ENCODE measurements around the gene CEACAM3. TPM values are rescaled to one million over a fixed set of nuclear protein-coding genes. Genes with fewer than 3 reads are reported as not detected.

Gene CEACAM3
- total and polyA plus RNA-seq, 2 of the 8 experiments (the other 6 are each of a cell fraction or from before 2014, with no cell fraction given), result not detected

- H3K4me3 ChIP-seq (ENCODE audit: extremely low read depth in 1 of 4, insufficient read depth in 2 of 4, low read depth in 3 of 4, low read length in 4 of 4), result no peak overlapping the region
- no peaks in the 10 kb centered on the region for H3K79me1 ChIP-seq (ENCODE audit: low read depth, low read length)
- H3K23ac ChIP-seq (ENCODE audit: insufficient read length), result no peak overlapping the region
- no peak overlapping the region for H3K27ac ChIP-seq (ENCODE audit: low read depth, low read length)
- H2BK12ac ChIP-seq (ENCODE audit: low read depth, low read length), result no peak overlapping the region
- no peaks in the 10 kb centered on the region; a peak in 1 of 7 replicates for H3K27me3 ChIP-seq (replicated peaks in 1 of 4; ENCODE audit: control insufficient read depth in 3 of 4, extremely low read depth in 1 of 4, insufficient read depth in 3 of 4, low read length in 3 of 4)
- ChIA-PET CTCF (ENCODE audit: partially characterized antibody) (interaction anchor here (1.2 to 2.1 kb wide), 2 partner anchors 54 to 56 kb away, joined by 3 to 6 read pairs; no protein-coding TSS in a partner anchor), POLR2A (ENCODE audit: partially characterized antibody) (interaction anchor here (1.5 to 4.1 kb wide), 3 partner anchors 11 to 409 kb away, joined by 3 to 31 read pairs (median 6); partner anchors contain the start of genes DMAC2 and RPS19)
- no peak overlapping the region for H4K91ac ChIP-seq (replicated peaks; ENCODE audit: insufficient read length, low read length)
- no peak overlapping the region for H4K8ac ChIP-seq (ENCODE audit: extremely low read depth, insufficient read depth, low read length)
- H3K9me3 ChIP-seq (ENCODE audit: insufficient read depth in 2 of 2, low read depth in 1 of 2, low read length in 1 of 2), result peaks cover 0 to 19% of the 10 kb centered on the region in 2 experiments; a peak in 3 of 4 replicates
- H3K4me1 ChIP-seq (replicated peaks in 1 of 4; ENCODE audit: control insufficient read depth in 3 of 4, insufficient read depth in 4 of 4, low read length in 3 of 4), result no peaks in the 10 kb centered on the region; a peak in 1 of 7 replicates
- H3K9ac ChIP-seq (replicated peaks in 1 of 4; ENCODE audit: extremely low read depth in 1 of 4, low read depth in 3 of 4, low read length in 3 of 4), result no peak overlapping the region
- H2BK20ac ChIP-seq (ENCODE audit: low read length), result no peak overlapping the region
- H2BK120ac ChIP-seq (replicated peaks; ENCODE audit: low read depth, low read length), result no peak overlapping the region
- H3K4me2 ChIP-seq (ENCODE audit: insufficient read depth in 1 of 2, low read depth in 2 of 2, low read length in 2 of 2), result no peak overlapping the region
- H4K5ac ChIP-seq (ENCODE audit: insufficient read length, low read depth, low read length), result no peak overlapping the region
- H2AFZ ChIP-seq (ENCODE audit: low read length), result no peak overlapping the region
- no peak overlapping the region for H3K18ac ChIP-seq (ENCODE audit: extremely low read depth, low read length)
- no peak overlapping the region for H3K56ac ChIP-seq (replicated peaks; ENCODE audit: insufficient read length, low read depth, low read length)
- H3K36me3 ChIP-seq (ENCODE audit: control insufficient read depth in 2 of 4, insufficient read depth in 4 of 4, low read length in 3 of 4), result no peaks in the 10 kb centered on the region
- no peaks in the 10 kb centered on the region for H4K20me1 ChIP-seq (replicated peaks in 1 of 2; ENCODE audit: control insufficient read depth in 1 of 2, insufficient read depth in 2 of 2, low read length in 2 of 2)
- no peak for FAIRE-seq
- H2AK5ac ChIP-seq (ENCODE audit: low read depth, low read length), result no peak overlapping the region
- H3K14ac ChIP-seq (ENCODE audit: insufficient read length), result no peak overlapping the region
- H3K79me2 ChIP-seq (ENCODE audit: control insufficient read depth in 1 of 2, insufficient read depth in 2 of 2, low read length in 2 of 2), result no peaks in the 10 kb centered on the region
- H2BK5ac ChIP-seq (ENCODE audit: low read depth, low read length), result no peak overlapping the region
- no peaks in the 10 kb centered on the region for H3K23me2 ChIP-seq (ENCODE audit: low read depth, low read length)
- WGBS, 2 experiments (ENCODE audit: extremely low coverage in 1 of 2, insufficient coverage in 1 of 2, insufficient read length in 1 of 2, insufficient replicate concordance in 2 of 2, low coverage in 1 of 2, low lambda C conversion rate in 2 of 2, missing lambda C conversion rate in 1 of 2), result 65% methylated on average over 2 of the region's 2 CpGs; no CpG with 5 or more reads in 1 of the 2 experiments
- H2BK15ac ChIP-seq (ENCODE audit: low read length), result no peak overlapping the region
- no peak overlapping the region for H3K4ac ChIP-seq (replicated peaks; ENCODE audit: insufficient read length, low read depth, low read length)
- DNase-seq (ENCODE audit: low read depth in 1 of 2, low spot score in 2 of 2), result no peak
- no peak for TF ChIP-seq KDM4A (IDR thresholded peaks at IDR 0.05; ENCODE audit: low read depth, low read length, severe bottlenecking)
- no peak for TF ChIP-seq KDM1A (IDR thresholded peaks at IDR 0.05; ENCODE audit: borderline replicate concordance, low read length)
- TF ChIP-seq NANOG (IDR thresholded peaks at IDR 0.05; ENCODE audit: insufficient read depth, low read depth, low read length, poor library complexity, severe bottlenecking), result no peak
- TF ChIP-seq, protein P1, sequence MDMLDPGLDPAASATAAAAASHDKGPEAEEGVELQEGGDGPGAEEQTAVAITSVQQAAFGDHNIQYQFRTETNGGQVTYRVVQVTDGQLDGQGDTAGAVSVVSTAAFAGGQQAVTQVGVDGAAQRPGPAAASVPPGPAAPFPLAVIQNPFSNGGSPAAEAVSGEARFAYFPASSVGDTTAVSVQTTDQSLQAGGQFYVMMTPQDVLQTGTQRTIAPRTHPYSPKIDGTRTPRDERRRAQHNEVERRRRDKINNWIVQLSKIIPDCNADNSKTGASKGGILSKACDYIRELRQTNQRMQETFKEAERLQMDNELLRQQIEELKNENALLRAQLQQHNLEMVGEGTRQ (IDR thresholded peaks at IDR 0.05; ENCODE audit: low read length), result no peak
- no peak for TF ChIP-seq ATF3 (IDR thresholded peaks at IDR 0.05; ENCODE audit: insufficient read depth, low read depth, low read length)
- no peak for TF ChIP-seq CEBPB (IDR thresholded peaks at IDR 0.05; ENCODE audit: low read depth, low read length)
- no peak for TF ChIP-seq CHD2 (IDR thresholded peaks at IDR 0.05; ENCODE audit: low read length)
- no peak for TF ChIP-seq RBBP5 (IDR thresholded peaks at IDR 0.05; ENCODE audit: borderline replicate concordance, low read depth, low read length)
- no peak for TF ChIP-seq E2F6 (IDR thresholded peaks at IDR 0.05)
- TF ChIP-seq SIN3A (conservative IDR thresholded peaks at IDR 0.05 in 1 of 2, IDR thresholded peaks at IDR 0.05 in 1 of 2; ENCODE audit: low read depth in 1 of 2, low read length in 2 of 2), result no peak
- no peak for TF ChIP-seq HDAC6 (IDR thresholded peaks at IDR 0.05; ENCODE audit: low read depth, low read length)
Observed at GRCh38 chr19:41849067-41849466, 52.7 kb downstream of the CEACAM3 start.

All from H1 (cell line).